Measurements from ENCODE around the gene HPSE2. TPM values are rescaled to one million over a fixed set of nuclear protein-coding genes. Genes with fewer than 3 reads are reported as not detected.

The HPSE2 gene
- total and polyA plus RNA-seq, 2 experiments from 2014 or later: 0.10 to 0.24 TPM

GRCh38 chr10:98482096-98482495 is 753.6 kb downstream of the HPSE2 start:
- H3K4me2 ChIP-seq: no peak overlapping the region
- H3K27ac ChIP-seq (ENCODE audit: low read depth): no peak overlapping the region
- H2AFZ ChIP-seq: no peak overlapping the region
- no peak for ATAC-seq
- H3K4me3 ChIP-seq: no peak overlapping the region
- H3K36me3 ChIP-seq (ENCODE audit: insufficient read depth): no peaks in the 10 kb centered on the region
- peaks cover 6% of the 10 kb centered on the region for H3K9me2 ChIP-seq (ENCODE audit: insufficient read depth)
- no peaks in the 10 kb centered on the region for H3K4me1 ChIP-seq (ENCODE audit: insufficient read depth)
- H3K27ac Mint-ChIP-seq: no peak overlapping the region
- H3K79me2 ChIP-seq (replicated peaks; ENCODE audit: insufficient read depth): no peaks in the 10 kb centered on the region
- H4K20me1 ChIP-seq (replicated peaks; ENCODE audit: insufficient read depth): no peaks in the 10 kb centered on the region
- H3K27me3 ChIP-seq (ENCODE audit: insufficient read depth): no peaks in the 10 kb centered on the region
- TF ChIP-seq ZNF114 (CRISPR knock-in tag; IDR thresholded peaks at IDR 0.05) (no peak), NANOG (IDR thresholded peaks at IDR 0.05; ENCODE audit: borderline replicate concordance) (no peak), EZH2phosphoT487 (IDR thresholded peaks at IDR 0.05; ENCODE audit: unreplicated experiment) (no peak), EZH2 (IDR thresholded peaks at IDR 0.05; ENCODE audit: low read depth, unreplicated experiment) (no peak), ZNF462 (CRISPR knock-in tag; IDR thresholded peaks at IDR 0.05) (no peak), CREB1 (CRISPR knock-in tag; IDR thresholded peaks at IDR 0.05; ENCODE audit: low read depth) (no peak), ETS1 (IDR thresholded peaks at IDR 0.05) (no peak), CTCF (conservative IDR thresholded peaks at IDR 0.05; ENCODE audit: low read depth in 2 of 2) (no peak), POLR2AphosphoS5 (IDR thresholded peaks at IDR 0.05; ENCODE audit: low read depth) (no peak), ZNF331 (CRISPR knock-in tag; IDR thresholded peaks at IDR 0.05; ENCODE audit: low read depth) (no peak), STAT1 (IDR thresholded peaks at IDR 0.05; ENCODE audit: unreplicated experiment) (no peak), REST (IDR thresholded peaks at IDR 0.05; ENCODE audit: unreplicated experiment) (no peak), JUNB (IDR thresholded peaks at IDR 0.05; ENCODE audit: unreplicated experiment) (no peak)
- peaks cover 5% of the 10 kb centered on the region; the same call in 1 of the 3 replicates for H3K9me3 Mint-ChIP-seq
- H3F3A ChIP-seq (replicated peaks; ENCODE audit: low read depth): no peaks in the 10 kb centered on the region
- no peaks in the 10 kb centered on the region for H3K4me1 Mint-ChIP-seq
- DNase-seq (ENCODE audit: low spot score): no peak
- peaks cover 4% of the 10 kb centered on the region for H3K27me3 Mint-ChIP-seq (ENCODE audit: insufficient read depth, low read depth, poor library complexity)
- H3K36me3 Mint-ChIP-seq (ENCODE audit: low read depth): peaks cover 2% of the 10 kb centered on the region; the same call in 1 of the 3 replicates
- H3K4me3 Mint-ChIP-seq: no peak overlapping the region

All from GM23338 (cell line).